MCF 10A (cell line): ENCODE results near the gene STK24. TPM values are rescaled to one million over a fixed set of nuclear protein-coding genes. Genes with fewer than 3 reads are reported as not detected.

ENCODE experiments used
- BruUV-seq: library from RNA; stranded (reverse); fragments of 400-500 nt; replicated peaks from 2 replicates; lab custom pipeline; 2021; lab: Mats Ljungman, UMichigan
- CTCF ChIA-PET: fragments of 300-600 bp; sonication (Branson Sonifier 250); formaldehyde crosslinking; extraction: SDS; loops from one replicate; lab custom pipeline; 2021; ENCODE audit warnings: antibody characterized with exemption, inconsistent platforms; lab: Yijun Ruan, JAX
- POLR2A ChIA-PET: fragments of 300-600, 350-650 bp; sonication (Branson Sonifier 250); formaldehyde crosslinking; extraction: SDS; loops from one replicate; lab custom pipeline; 2020; ENCODE audit warnings: antibody characterized with exemption, inconsistent platforms; lab: Yijun Ruan, JAX
- DNase-seq: peaks from one replicate; pipeline ENCODE4 v3.0.0-alpha.2; 2018; ENCODE audit not compliant: unreplicated experiment
- H3K27ac Mint-ChIP-seq: one replicate; pipeline ENCODE4 v1.8.0; 2022; ENCODE audit warnings: mild to moderate bottlenecking, low read depth, mixed read lengths; ENCODE audit not compliant: unreplicated experiment
- H3K27me3 Mint-ChIP-seq: one replicate; pipeline ENCODE4 v1.8.0; 2022; ENCODE audit warnings: mixed read lengths; ENCODE audit not compliant: insufficient read depth, unreplicated experiment
- H3K36me3 Mint-ChIP-seq: one replicate; pipeline ENCODE4 v1.8.0; 2022; ENCODE audit warnings: mild to moderate bottlenecking, moderate library complexity, mixed read lengths; ENCODE audit not compliant: insufficient read depth, unreplicated experiment
- H3K4me1 Mint-ChIP-seq: one replicate; pipeline ENCODE4 v1.8.0; 2022; ENCODE audit warnings: mixed read lengths; ENCODE audit not compliant: insufficient read depth, unreplicated experiment
- H3K4me3 Mint-ChIP-seq: one replicate; pipeline ENCODE4 v1.8.0; 2022; ENCODE audit warnings: mild to moderate bottlenecking, moderate library complexity, mixed read lengths; ENCODE audit not compliant: unreplicated experiment
- H3K9me3 Mint-ChIP-seq: one replicate; pipeline ENCODE4 v1.8.0; 2022; ENCODE audit warnings: mixed read lengths; ENCODE audit not compliant: unreplicated experiment
- intact Hi-C: fragments of 100-400 bp; cut with micrococcal nuclease; formaldehyde crosslinking; loops from 2 replicates; pipeline ENCODE4 v1.14.1; 2022
- total RNA-seq: library from RNA; stranded (reverse); gene quantifications from 2 replicates; pipeline ENCODE4 v1.2.3, GENCODE V29; 2022
- TF ChIP-seq, protein P1 (sequence below): fragments of 200-600 bp; IDR thresholded peaks from one replicate; pipeline ENCODE4 v1.8.0; 2022; ENCODE audit warnings: antibody characterized with exemption, mild to moderate bottlenecking; ENCODE audit not compliant: unreplicated experiment

STK24 gene
- total RNA-seq, 1 experiment from 2014 or later: 200 TPM

DNA sequence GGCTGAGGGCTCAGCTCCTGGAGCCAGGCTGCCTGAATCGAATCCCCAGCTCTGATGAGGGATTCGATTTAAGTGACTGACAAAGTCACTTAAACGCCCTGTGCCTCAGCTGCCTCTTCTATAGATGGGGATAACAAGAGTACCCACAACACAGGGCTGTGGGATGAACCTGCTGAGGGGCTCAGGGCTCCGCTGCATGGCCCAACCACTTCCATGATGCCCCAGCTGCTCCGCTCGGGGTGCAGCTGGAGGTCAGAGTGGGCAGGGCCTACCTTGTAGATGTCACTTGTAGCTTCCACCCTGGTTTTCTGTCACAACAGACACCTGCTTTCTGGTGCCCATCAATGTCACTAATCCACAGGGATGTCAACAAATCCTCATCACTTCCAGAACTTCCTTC lies 39.2 kb downstream of the STK24 start:
- BruUV-seq: no TSS peak
- DNase-seq: no peak
- peaks cover 18% of the 10 kb centered on the region for H3K36me3 Mint-ChIP-seq
- no peaks in the 10 kb centered on the region for H3K9me3 Mint-ChIP-seq
- peaks cover 47% of the 10 kb centered on the region for H3K4me1 Mint-ChIP-seq
- ChIA-PET POLR2A (interaction anchor here (0.7 kb wide), 1 partner anchor 12 kb away, joined by 4 read pairs; no protein-coding TSS in a partner anchor), CTCF (interaction anchor here (0.6 to 1.0 kb wide), 4 partner anchors 9 to 115 kb away, joined by 3 read pairs; no protein-coding TSS in a partner anchor)
- no peaks in the 10 kb centered on the region for H3K27me3 Mint-ChIP-seq
- no peak overlapping the region for H3K4me3 Mint-ChIP-seq
- TF ChIP-seq, protein P1, sequence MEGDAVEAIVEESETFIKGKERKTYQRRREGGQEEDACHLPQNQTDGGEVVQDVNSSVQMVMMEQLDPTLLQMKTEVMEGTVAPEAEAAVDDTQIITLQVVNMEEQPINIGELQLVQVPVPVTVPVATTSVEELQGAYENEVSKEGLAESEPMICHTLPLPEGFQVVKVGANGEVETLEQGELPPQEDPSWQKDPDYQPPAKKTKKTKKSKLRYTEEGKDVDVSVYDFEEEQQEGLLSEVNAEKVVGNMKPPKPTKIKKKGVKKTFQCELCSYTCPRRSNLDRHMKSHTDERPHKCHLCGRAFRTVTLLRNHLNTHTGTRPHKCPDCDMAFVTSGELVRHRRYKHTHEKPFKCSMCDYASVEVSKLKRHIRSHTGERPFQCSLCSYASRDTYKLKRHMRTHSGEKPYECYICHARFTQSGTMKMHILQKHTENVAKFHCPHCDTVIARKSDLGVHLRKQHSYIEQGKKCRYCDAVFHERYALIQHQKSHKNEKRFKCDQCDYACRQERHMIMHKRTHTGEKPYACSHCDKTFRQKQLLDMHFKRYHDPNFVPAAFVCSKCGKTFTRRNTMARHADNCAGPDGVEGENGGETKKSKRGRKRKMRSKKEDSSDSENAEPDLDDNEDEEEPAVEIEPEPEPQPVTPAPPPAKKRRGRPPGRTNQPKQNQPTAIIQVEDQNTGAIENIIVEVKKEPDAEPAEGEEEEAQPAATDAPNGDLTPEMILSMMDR: no peak
- intact Hi-C loops: no loop called here
- H3K27ac Mint-ChIP-seq: no peak overlapping the region

DNA sequence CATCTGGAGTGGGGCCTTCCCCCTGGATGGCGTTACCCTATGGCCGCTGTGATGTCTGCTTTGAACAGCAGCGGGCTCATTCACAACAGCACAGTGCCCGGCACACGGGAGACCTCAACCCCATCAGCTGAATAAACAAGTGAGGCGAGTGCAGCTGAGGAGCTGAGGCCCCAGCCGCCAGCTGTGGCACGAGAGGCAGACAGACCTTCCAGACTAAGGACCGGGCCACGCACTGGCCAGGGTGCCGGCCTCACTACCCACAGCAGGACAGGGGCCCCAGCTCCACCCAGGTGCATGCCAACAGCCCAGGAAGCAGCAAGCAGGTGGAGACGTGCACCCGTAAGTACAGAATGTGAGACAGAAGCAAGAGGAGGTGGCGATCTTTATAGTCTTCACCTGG lies 39.6 kb downstream of the STK24 start:
- H3K4me1 Mint-ChIP-seq: peaks cover 47% of the 10 kb centered on the region
- intact Hi-C loops: no loop called here
- TF ChIP-seq, protein P1: no peak
- no peak overlapping the region for H3K4me3 Mint-ChIP-seq
- no peaks in the 10 kb centered on the region for H3K9me3 Mint-ChIP-seq
- peaks cover 18% of the 10 kb centered on the region for H3K36me3 Mint-ChIP-seq
- H3K27me3 Mint-ChIP-seq: no peaks in the 10 kb centered on the region
- ChIA-PET CTCF (interaction anchor here (0.6 to 1.0 kb wide), 3 partner anchors 9 to 116 kb away, joined by 3 read pairs; no protein-coding TSS in a partner anchor), POLR2A (interaction anchor here (0.7 kb wide), 1 partner anchor 13 kb away, joined by 4 read pairs; no protein-coding TSS in a partner anchor)
- BruUV-seq: no TSS peak
- DNase-seq: no peak
- H3K27ac Mint-ChIP-seq: peak overlapping the region; percentile 25

DNA sequence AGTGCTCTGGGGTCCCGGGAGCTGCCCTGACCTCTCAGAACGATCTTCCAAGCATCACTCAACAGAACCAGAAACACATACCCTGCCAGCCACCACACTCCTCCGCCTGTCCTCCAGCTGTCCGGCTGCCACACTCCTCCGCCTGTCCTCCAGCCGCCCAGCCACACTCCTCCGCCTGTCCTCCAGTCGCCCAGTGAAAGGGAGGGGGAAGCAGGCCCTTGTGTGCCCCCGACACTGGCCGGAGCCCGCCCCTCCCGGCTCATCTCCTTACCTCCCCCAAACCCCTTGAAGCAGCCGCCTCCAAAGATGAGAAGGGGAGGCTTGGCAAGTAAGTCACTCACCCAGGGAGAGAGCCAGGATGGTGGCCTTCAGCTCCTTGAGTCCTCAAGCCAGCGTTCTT lies 40.2 kb downstream of the STK24 start:
- peak overlapping the region; percentile 25 for H3K27ac Mint-ChIP-seq
- TF ChIP-seq, protein P1: no peak
- H3K4me3 Mint-ChIP-seq: no peak overlapping the region
- H3K4me1 Mint-ChIP-seq: peaks cover 47% of the 10 kb centered on the region
- DNase-seq: no peak
- ChIA-PET POLR2A (no interaction called here), CTCF (interaction anchor here (0.5 to 1.4 kb wide), 6 partner anchors 9 to 696 kb away, joined by 3 read pairs; no protein-coding TSS in a partner anchor)
- peaks cover 18% of the 10 kb centered on the region for H3K36me3 Mint-ChIP-seq
- intact Hi-C loops: no loop called here
- H3K27me3 Mint-ChIP-seq: no peaks in the 10 kb centered on the region
- no peaks in the 10 kb centered on the region for H3K9me3 Mint-ChIP-seq
- BruUV-seq: no TSS peak

DNA sequence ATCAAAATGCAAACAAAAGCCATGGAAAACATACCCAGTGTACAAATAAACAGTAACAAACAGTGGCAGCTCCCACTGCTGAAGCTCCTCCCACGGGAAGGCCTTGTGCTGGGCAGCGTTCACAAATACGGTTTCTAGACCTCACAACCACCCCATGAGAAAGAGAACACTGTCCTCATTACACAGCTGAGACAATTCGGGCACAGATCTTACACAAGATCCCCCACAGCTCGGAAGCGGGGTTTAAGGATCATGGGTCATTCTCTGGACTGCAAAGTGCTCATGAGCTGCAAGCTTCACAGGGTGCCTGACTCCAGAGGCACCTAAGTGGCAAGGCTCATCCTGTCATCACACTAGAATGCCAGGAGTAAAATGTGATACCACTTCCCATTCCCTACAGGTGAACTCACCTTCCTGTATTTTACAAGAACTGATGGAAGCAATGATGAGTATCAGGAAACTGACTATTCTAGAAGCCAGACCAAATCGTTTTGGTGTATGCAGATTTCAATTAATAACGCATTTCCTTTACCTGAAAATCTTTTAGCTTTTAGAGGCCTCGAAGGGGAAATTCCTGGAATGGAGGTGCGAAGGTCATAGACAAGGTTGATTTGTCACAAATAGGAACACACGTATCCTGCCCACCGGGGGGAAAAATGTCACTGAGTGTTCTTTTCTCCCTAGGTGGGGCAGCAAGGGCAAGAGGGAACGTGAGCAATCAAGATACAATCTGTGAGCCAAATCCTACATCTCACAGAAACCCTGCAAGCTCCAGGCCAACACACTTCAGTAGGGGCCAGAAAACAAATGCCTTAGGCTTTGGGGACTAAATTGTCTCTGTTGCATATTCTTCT lies 41.2 kb downstream of the STK24 start:
- Mint-ChIP-seq H3K4me3 (no peak overlapping the region), H3K27ac (peak overlapping the region; percentile 54), H3K9me3 (no peaks in the 10 kb centered on the region), H3K36me3 (peaks cover 18% of the 10 kb centered on the region), H3K27me3 (no peaks in the 10 kb centered on the region), H3K4me1 (peaks cover 47% of the 10 kb centered on the region)
- DNase-seq: no peak
- POLR2A ChIA-PET: interaction anchor here (0.7 to 1.2 kb wide), 5 partner anchors 12 to 41 kb away, joined by 3 to 5 read pairs (median 3); no protein-coding TSS in a partner anchor
- BruUV-seq: no TSS peak
- TF ChIP-seq, protein P1: no peak
- intact Hi-C loops: no loop called here
- CTCF ChIA-PET: interaction anchor here (0.6 to 1.4 kb wide), 3 partner anchors 22 to 118 kb away, joined by 3 to 4 read pairs (median 3); no protein-coding TSS in a partner anchor
